ENCODE measurements around the gene CRLF3.
"Not testable (repeated sequence)": the region's sequence is repeated elsewhere in the genome, so short reads cannot be mapped to it uniquely, and the experiment has no call there.

Gene CRLF3

DNA sequence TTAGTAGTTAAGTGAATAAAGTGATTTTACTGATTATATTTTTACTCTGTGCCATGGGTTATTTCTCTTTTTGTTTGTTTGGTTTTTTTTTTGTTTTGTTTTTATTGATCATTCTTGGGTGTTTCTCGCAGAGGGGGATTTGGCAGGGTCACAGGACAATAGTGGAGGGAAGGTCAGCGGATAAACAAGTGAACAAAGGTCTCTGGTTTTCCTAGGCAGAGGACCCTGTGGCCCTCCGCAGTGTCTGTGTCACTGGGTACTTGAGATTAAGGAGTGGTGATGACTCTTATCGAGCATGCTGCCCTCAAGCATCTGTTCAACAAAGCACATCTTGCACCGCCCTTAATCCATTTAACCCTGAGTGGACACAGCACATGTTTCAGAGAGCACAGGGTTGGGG is 88.8 kb downstream of the CRLF3 start:
- not testable (repeated sequence) for DNase-seq (ENCODE audit: low spot score)

DNA sequence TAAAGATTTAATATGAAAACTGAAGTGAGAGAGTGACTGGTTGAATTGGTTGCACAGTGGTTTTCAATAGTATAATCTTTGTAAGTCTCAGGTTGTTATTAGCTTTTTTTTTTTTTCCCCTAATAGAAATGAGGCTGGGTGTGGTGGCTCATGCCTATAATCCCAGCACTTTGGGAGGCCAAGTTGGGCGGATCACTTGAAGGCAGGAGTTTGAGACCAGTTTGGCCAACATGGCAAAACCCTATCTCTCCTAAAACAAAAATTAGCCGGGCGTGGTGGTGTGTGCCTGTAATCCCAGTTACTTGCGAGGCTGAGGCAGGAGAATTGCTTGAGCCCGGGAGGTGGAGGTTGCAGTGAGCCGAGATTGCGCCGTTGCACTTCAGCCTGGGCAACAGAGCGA is 89.3 kb downstream of the CRLF3 start:
- DNase-seq (ENCODE audit: low spot score) = not testable (repeated sequence)

GRCh38 chr17:30734153-30734552 is 90.3 kb downstream of the CRLF3 start:
- DNase-seq (ENCODE audit: low spot score) = not testable (repeated sequence)
